UCSD-AML1 (cell line): Measurements from ENCODE around the gene IRX1.

Source experiments
- DNase-seq: peaks from one replicate; lab custom pipeline; 2025; ENCODE audit not compliant: unreplicated experiment; lab: John Stamatoyannopoulos, UW

IRX1 gene

DNA sequence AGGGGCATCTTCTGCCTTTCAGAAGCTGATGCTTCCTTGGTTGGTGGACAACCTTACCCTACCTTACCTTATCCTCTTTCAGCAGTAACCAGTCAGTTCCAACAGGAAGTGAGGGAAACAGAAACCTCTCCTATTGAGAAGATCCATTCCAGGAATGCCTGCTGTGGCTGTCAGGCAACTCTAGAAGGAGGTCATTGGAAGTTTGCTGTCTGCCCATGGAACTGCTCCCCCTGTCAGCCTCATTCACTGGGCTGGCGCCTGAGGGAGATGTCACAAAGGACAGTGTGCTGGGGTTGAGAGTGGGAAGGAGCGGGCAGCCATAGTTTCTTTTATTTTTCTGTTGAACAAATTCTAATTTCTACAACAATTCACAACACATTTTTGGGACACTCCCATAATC lies 54.7 kb downstream of the IRX1 start:
- no peak for DNase-seq

DNA sequence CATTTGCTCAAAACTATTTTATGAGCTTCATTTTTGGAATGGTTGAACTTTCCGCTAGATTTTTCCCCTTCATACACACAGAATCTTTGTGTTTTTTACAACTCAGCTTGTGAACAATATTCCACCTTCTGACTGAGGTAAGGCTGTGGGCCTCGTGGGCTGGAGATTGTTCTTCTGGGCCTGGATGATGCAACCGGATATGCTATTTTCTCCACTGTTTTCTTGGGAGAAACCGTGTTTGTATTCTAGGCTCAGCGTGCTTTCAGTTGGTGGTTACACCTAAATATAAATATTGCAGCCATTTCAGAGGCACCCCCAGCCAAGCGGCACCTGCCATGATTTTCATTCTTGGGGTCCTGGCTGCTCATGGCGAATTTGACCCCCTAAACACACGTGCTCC lies 55.2 kb downstream of the IRX1 start:
- no peak for DNase-seq
